ENCODE measurements around the gene TMEM183A.

Gene TMEM183A

GRCh38 chr1:203033287-203033686, 26.1 kb downstream of the TMEM183A start:
- no peak for DNase-seq

GRCh38 chr1:203033917-203034316, 26.7 kb downstream of the TMEM183A start:
- DNase-seq: no peak

- DNase-seq: peak; percentile 4
Observed at GRCh38 chr1:203034422-203035110, 27.4 kb downstream of the TMEM183A start.

- DNase-seq: peak; percentile 11
Observed at GRCh38 chr1:203035111-203036000, 28.2 kb downstream of the TMEM183A start.

GRCh38 chr1:203036135-203036534, 29.0 kb downstream of the TMEM183A start:
- DNase-seq: peak; percentile 17

GRCh38 chr1:203036537-203036936, 29.4 kb downstream of the TMEM183A start:
- peak; percentile 14 for DNase-seq

GRCh38 chr1:203037509-203038190, 30.5 kb downstream of the TMEM183A start:
- peak; percentile 7 for DNase-seq

- DNase-seq: peak; percentile 31
Observed at GRCh38 chr1:203038217-203038741, 31.1 kb downstream of the TMEM183A start.

- peak; percentile 58 for DNase-seq
Observed at GRCh38 chr1:203038891-203039608, 31.9 kb downstream of the TMEM183A start.

GRCh38 chr1:203039609-203040512, 32.7 kb downstream of the TMEM183A start:
- DNase-seq: no peak

GRCh38 chr1:203040513-203041275, 33.5 kb downstream of the TMEM183A start:
- no peak for DNase-seq

GRCh38 chr1:203041351-203041932, 34.3 kb downstream of the TMEM183A start:
- no peak for DNase-seq

GRCh38 chr1:203043830-203044545, 36.8 kb downstream of the TMEM183A start:
- DNase-seq: no peak

- no peak for DNase-seq
Observed at GRCh38 chr1:203044546-203045250, 37.5 kb downstream of the TMEM183A start.

- no peak for DNase-seq
Observed at GRCh38 chr1:203045336-203045735, 38.2 kb downstream of the TMEM183A start.

GRCh38 chr1:203045821-203046594, 38.8 kb downstream of the TMEM183A start:
- DNase-seq: no peak

- peak; percentile 78 for DNase-seq
Observed at GRCh38 chr1:203046984-203047630, 39.9 kb downstream of the TMEM183A start.

All from 8988T (cell line).